Measurements from ENCODE around the gene CHRM4. TPM values are rescaled to one million over a fixed set of nuclear protein-coding genes. Genes with fewer than 3 reads are reported as not detected.

Gene CHRM4
- total and polyA plus RNA-seq, 2 of the 13 experiments (the other 11 are each of a cell fraction or from before 2014, with no cell fraction given): 0.13 to 0.21 TPM

GRCh38 chr11:46389450-46390330 is 1.9 kb downstream of the CHRM4 start (continued):
- TF ChIP-seq, protein P1, sequence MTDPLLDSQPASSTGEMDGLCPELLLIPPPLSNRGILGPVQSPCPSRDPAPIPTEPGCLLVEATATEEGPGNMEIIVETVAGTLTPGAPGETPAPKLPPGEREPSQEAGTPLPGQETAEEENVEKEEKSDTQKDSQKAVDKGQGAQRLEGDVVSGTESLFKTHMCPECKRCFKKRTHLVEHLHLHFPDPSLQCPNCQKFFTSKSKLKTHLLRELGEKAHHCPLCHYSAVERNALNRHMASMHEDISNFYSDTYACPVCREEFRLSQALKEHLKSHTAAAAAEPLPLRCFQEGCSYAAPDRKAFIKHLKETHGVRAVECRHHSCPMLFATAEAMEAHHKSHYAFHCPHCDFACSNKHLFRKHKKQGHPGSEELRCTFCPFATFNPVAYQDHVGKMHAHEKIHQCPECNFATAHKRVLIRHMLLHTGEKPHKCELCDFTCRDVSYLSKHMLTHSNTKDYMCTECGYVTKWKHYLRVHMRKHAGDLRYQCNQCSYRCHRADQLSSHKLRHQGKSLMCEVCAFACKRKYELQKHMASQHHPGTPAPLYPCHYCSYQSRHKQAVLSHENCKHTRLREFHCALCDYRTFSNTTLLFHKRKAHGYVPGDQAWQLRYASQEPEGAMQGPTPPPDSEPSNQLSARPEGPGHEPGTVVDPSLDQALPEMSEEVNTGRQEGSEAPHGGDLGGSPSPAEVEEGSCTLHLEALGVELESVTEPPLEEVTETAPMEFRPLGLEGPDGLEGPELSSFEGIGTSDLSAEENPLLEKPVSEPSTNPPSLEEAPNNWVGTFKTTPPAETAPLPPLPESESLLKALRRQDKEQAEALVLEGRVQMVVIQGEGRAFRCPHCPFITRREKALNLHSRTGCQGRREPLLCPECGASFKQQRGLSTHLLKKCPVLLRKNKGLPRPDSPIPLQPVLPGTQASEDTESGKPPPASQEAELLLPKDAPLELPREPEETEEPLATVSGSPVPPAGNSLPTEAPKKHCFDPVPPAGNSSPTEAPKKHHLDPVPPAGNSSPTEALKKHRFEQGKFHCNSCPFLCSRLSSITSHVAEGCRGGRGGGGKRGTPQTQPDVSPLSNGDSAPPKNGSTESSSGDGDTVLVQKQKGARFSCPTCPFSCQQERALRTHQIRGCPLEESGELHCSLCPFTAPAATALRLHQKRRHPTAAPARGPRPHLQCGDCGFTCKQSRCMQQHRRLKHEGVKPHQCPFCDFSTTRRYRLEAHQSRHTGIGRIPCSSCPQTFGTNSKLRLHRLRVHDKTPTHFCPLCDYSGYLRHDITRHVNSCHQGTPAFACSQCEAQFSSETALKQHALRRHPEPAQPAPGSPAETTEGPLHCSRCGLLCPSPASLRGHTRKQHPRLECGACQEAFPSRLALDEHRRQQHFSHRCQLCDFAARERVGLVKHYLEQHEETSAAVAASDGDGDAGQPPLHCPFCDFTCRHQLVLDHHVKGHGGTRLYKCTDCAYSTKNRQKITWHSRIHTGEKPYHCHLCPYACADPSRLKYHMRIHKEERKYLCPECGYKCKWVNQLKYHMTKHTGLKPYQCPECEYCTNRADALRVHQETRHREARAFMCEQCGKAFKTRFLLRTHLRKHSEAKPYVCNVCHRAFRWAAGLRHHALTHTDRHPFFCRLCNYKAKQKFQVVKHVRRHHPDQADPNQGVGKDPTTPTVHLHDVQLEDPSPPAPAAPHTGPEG (CRISPR knock-in tag; IDR thresholded peaks at IDR 0.05): 0 out of 2 replicates have a peak, but pooled peaks have one; percentile 51
- TF ChIP-seq ATF2 (CRISPR knock-in tag; IDR thresholded peaks at IDR 0.05): no peak
- no peak for TF ChIP-seq TOE1 (CRISPR knock-in tag; IDR thresholded peaks at IDR 0.05)
- TF ChIP-seq ZNF83 (CRISPR knock-in tag; IDR thresholded peaks at IDR 0.05; ENCODE audit: borderline replicate concordance): no peak
- no peak for TF ChIP-seq KLF11 (CRISPR knock-in tag; IDR thresholded peaks at IDR 0.05)
- TF ChIP-seq ZNF547 (CRISPR knock-in tag; IDR thresholded peaks at IDR 0.05): no peak
- TF ChIP-seq, protein P2, sequence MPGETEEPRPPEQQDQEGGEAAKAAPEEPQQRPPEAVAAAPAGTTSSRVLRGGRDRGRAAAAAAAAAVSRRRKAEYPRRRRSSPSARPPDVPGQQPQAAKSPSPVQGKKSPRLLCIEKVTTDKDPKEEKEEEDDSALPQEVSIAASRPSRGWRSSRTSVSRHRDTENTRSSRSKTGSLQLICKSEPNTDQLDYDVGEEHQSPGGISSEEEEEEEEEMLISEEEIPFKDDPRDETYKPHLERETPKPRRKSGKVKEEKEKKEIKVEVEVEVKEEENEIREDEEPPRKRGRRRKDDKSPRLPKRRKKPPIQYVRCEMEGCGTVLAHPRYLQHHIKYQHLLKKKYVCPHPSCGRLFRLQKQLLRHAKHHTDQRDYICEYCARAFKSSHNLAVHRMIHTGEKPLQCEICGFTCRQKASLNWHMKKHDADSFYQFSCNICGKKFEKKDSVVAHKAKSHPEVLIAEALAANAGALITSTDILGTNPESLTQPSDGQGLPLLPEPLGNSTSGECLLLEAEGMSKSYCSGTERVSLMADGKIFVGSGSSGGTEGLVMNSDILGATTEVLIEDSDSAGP (CRISPR knock-in tag; IDR thresholded peaks at IDR 0.05; ENCODE audit: borderline replicate concordance): peak; percentile 74; the same call in 1 of the 2 replicates
- TF ChIP-seq, protein P3, sequence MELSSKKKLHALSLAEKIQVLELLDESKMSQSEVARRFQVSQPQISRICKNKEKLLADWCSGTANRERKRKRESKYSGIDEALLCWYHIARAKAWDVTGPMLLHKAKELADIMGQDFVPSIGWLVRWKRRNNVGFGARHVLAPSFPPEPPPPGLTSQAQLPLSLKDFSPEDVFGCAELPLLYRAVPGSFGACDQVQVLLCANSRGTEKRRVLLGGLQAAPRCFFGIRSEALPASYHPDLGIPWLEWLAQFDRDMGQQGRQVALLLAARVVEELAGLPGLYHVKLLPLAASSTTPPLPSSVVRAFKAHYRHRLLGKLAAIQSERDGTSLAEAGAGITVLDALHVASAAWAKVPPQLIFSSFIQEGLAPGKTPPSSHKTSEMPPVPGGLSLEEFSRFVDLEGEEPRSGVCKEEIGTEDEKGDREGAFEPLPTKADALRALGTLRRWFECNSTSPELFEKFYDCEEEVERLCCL (CRISPR knock-in tag; IDR thresholded peaks at IDR 0.05; ENCODE audit: borderline replicate concordance): peak; percentile 5; the same call in 1 of the 2 replicates
- TF ChIP-seq KDM4B (CRISPR knock-in tag; IDR thresholded peaks at IDR 0.05): no peak; the same call in 1 of the 2 replicates
- TF ChIP-seq ZNF382 (CRISPR knock-in tag; IDR thresholded peaks at IDR 0.05; ENCODE audit: borderline replicate concordance): no peak
- TF ChIP-seq CHD4 (IDR thresholded peaks at IDR 0.05; ENCODE audit: borderline replicate concordance, low read length): no peak
- TF ChIP-seq ASH2L (IDR thresholded peaks at IDR 0.05; ENCODE audit: insufficient read length, low read depth, low read length): peak; percentile 48
- no peak for TF ChIP-seq ZSCAN29 (CRISPR knock-in tag; conservative IDR thresholded peaks at IDR 0.05)
- TF ChIP-seq PHF20 (CRISPR knock-in tag; IDR thresholded peaks at IDR 0.05): 0 out of 2 replicates have a peak, but pooled peaks have one; percentile 32
- no peak for TF ChIP-seq ZNF33B (CRISPR knock-in tag; IDR thresholded peaks at IDR 0.05)
- TF ChIP-seq ZFP36L2 (CRISPR knock-in tag; IDR thresholded peaks at IDR 0.05): no peak
